ENCODE measurements around the gene FNTB.
A peak's percentile ranks its signal among the peaks of the same experiment; 100 is the strongest.

Gene FNTB

DNA sequence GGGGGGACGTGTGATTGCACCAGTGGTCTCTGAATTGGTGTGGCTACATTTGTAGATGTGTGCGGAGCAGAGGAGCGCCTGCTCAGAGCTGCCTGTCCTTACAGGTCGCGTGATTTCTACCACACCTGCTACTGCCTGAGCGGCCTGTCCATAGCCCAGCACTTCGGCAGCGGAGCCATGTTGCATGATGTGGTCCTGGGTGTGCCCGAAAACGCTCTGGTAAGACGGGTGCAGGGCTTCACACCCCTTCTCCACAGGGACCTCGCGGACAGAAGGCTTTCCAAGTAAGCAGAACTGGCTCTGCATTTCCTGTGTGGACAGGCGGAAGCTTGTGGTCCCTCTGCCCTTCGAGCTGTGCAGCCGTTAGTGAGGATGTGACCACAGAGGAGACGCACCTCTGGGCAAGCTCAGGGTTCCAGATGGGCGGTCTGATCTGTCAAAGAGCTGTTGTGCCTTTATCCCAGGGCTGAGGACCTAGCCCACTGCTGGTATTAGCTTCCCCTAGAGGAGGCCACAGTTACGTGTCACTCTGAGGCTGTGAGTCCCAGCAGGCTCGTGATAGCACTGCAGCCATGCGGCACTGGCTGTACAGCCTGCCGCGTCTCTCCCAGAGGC, 67.9 kb downstream of the FNTB start:
- Mint-ChIP-seq H3K36me3 (ENCODE audit: low read depth) (peaks cover 60% of the 10 kb centered on the region), H3K4me1 (ENCODE audit: low read depth) (peaks cover 2% of the 10 kb centered on the region), H3K9me3 (no peaks in the 10 kb centered on the region), H3K4me3 (no peak overlapping the region), H3K27ac (peak overlapping the region; percentile 74), H3K27me3 (no peaks in the 10 kb centered on the region)
- DNase-seq: no peak

DNA sequence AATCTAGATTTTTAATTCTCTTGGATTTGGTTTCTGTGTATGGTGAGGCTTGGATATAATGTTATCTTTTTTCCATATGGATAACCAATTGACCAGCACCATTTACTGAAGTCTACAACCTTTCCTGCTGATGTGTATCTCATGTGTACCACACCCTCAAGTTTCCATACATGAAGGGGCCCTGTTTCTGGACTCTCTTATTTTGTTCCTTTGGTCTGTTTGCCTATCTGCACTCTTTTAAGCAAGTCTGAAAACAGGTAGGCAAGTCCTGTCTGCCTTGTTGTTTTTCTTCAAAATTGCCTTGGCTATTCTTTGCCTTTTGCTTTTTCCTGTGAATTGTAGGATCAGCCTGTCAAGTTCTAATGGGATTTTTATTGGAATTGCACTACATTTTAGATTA, 71.0 kb downstream of the FNTB start:
- H3K27me3 Mint-ChIP-seq: no peaks in the 10 kb centered on the region
- peaks cover 2% of the 10 kb centered on the region for H3K4me1 Mint-ChIP-seq (ENCODE audit: low read depth)
- peak overlapping the region; percentile 8 for H3K27ac Mint-ChIP-seq
- DNase-seq: no peak
- no peak overlapping the region for H3K4me3 Mint-ChIP-seq
- peaks cover 76% of the 10 kb centered on the region for H3K36me3 Mint-ChIP-seq (ENCODE audit: low read depth)
- H3K9me3 Mint-ChIP-seq: no peaks in the 10 kb centered on the region

DNA sequence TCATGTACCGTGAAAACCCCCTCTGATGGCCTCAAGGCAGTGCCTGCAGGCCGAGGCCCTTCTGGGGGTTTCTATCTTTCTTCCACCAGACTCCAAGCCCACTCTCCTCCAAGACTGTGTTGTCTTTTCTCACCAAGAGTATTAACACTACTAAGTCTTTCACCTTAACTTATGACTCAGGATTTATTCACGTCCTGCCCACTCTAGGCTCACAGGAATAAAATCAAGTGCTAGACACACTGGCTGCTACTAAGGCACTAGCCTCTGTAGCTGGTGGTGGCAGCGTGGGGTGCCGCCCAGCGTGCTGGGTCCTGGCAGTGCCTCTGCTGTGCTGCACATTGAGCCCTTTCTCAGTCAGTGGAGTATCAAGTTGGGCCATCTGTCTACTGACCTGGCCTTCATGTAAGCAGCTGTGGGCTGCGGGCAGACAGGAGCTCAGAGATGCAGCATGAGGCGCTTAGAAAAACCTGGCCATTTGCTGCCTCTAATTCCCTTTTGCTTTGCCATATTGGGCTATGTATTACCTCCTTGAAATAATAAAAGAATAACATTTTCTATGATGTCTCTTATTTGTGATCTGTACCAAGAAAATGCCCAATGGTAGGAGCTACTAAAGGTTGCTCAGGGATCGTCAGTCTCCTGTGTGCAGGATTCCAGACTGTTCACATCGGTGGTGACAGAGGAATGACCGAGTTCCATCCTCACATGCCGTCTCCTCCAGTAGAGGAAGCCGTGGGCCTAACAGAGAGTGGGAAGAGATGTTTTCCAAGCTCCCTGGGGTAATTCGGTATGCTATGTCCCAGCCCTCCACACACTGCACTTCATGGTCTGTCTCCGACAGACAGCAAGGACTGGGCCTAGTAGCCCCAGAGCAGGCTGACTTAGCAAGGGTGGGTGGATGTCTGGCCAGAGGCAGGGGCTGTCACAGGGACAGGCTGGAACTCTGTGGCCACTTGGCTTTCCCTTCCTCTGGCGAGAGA, 75.7 kb downstream of the FNTB start:
- Mint-ChIP-seq H3K36me3 (ENCODE audit: low read depth) (peaks cover 88% of the 10 kb centered on the region), H3K27ac (peak overlapping the region; percentile 45), H3K27me3 (no peaks in the 10 kb centered on the region)

GRCh38 chr14:65065719-65066118, 79.0 kb downstream of the FNTB start:
- H3K4me1 Mint-ChIP-seq (ENCODE audit: low read depth): no peaks in the 10 kb centered on the region
- H3K36me3 Mint-ChIP-seq (ENCODE audit: low read depth): peaks cover 95% of the 10 kb centered on the region
- H3K27ac Mint-ChIP-seq: peak overlapping the region; percentile 0
- H3K27me3 Mint-ChIP-seq: no peaks in the 10 kb centered on the region
- no peaks in the 10 kb centered on the region for H3K9me3 Mint-ChIP-seq
- DNase-seq: no peak
- no peak overlapping the region for H3K4me3 Mint-ChIP-seq

More for the DNA sequence above, 75.7 kb downstream of the FNTB start:
- no peak for DNase-seq
- Mint-ChIP-seq H3K9me3 (no peaks in the 10 kb centered on the region), H3K4me1 (ENCODE audit: low read depth) (peaks cover 2% of the 10 kb centered on the region), H3K4me3 (no peak overlapping the region)

DNA sequence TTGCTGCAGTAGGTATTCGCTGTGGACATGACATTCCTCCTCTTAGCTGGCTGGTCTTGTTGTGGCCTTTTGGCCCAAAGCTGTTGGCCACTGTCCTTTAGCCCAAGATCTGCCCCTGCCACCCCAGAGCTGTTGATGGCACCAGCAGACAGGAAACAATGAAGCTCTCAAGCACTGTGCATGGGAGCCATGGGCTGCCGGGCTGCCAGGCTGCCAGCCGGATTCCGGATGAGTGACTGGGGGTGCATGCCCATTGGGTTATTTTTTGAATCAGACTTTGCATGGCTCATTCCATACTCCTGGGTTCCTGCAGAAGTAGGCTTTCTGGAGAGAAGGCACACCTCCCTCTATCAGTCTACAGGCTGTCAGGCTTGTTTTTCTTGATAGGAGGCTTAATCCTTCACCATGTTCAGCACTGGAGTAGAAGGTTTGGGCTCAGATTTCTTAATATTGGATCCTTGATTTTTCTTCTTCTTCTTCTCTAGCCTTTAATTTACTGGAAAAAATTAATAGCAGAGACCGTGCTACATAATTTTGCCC, 83.2 kb downstream of the FNTB start:
- DNase-seq: no peak
- Mint-ChIP-seq H3K9me3 (no peaks in the 10 kb centered on the region), H3K27me3 (no peaks in the 10 kb centered on the region), H3K27ac (no peak overlapping the region), H3K36me3 (ENCODE audit: low read depth) (peaks cover 91% of the 10 kb centered on the region), H3K4me1 (ENCODE audit: low read depth) (peaks cover 7% of the 10 kb centered on the region), H3K4me3 (no peak overlapping the region)

GRCh38 chr14:65070471-65070976, 83.8 kb downstream of the FNTB start:
- no peaks in the 10 kb centered on the region for H3K9me3 Mint-ChIP-seq
- H3K27ac Mint-ChIP-seq: peak overlapping the region; percentile 37
- no peak overlapping the region for H3K4me3 Mint-ChIP-seq
- no peaks in the 10 kb centered on the region for H3K27me3 Mint-ChIP-seq
- no peak for DNase-seq
- peaks cover 12% of the 10 kb centered on the region for H3K4me1 Mint-ChIP-seq (ENCODE audit: low read depth)
- H3K36me3 Mint-ChIP-seq (ENCODE audit: low read depth): peaks cover 91% of the 10 kb centered on the region

- no peak overlapping the region for H3K27ac Mint-ChIP-seq
- H3K9me3 Mint-ChIP-seq: no peaks in the 10 kb centered on the region
- H3K4me1 Mint-ChIP-seq (ENCODE audit: low read depth): peaks cover 15% of the 10 kb centered on the region
- no peaks in the 10 kb centered on the region for H3K27me3 Mint-ChIP-seq
- DNase-seq: no peak
- H3K36me3 Mint-ChIP-seq (ENCODE audit: low read depth): peaks cover 91% of the 10 kb centered on the region
- no peak overlapping the region for H3K4me3 Mint-ChIP-seq
Measured at GRCh38 chr14:65071544-65071943, 84.8 kb downstream of the FNTB start.

- peaks cover 92% of the 10 kb centered on the region for H3K36me3 Mint-ChIP-seq (ENCODE audit: low read depth)
- peak overlapping the region; percentile 76 for H3K27ac Mint-ChIP-seq
- no peak for DNase-seq
- no peaks in the 10 kb centered on the region for H3K9me3 Mint-ChIP-seq
- peaks cover 15% of the 10 kb centered on the region for H3K4me1 Mint-ChIP-seq (ENCODE audit: low read depth)
- H3K4me3 Mint-ChIP-seq: no peak overlapping the region
- no peaks in the 10 kb centered on the region for H3K27me3 Mint-ChIP-seq
Measured at GRCh38 chr14:65072256-65072655, 85.6 kb downstream of the FNTB start.

GRCh38 chr14:65072937-65073336, 86.2 kb downstream of the FNTB start:
- Mint-ChIP-seq H3K27ac (peak overlapping the region; percentile 76), H3K4me1 (ENCODE audit: low read depth) (peaks cover 16% of the 10 kb centered on the region), H3K27me3 (no peaks in the 10 kb centered on the region), H3K9me3 (no peaks in the 10 kb centered on the region), H3K36me3 (ENCODE audit: low read depth) (peaks cover 93% of the 10 kb centered on the region), H3K4me3 (no peak overlapping the region)
- DNase-seq: no peak

DNA sequence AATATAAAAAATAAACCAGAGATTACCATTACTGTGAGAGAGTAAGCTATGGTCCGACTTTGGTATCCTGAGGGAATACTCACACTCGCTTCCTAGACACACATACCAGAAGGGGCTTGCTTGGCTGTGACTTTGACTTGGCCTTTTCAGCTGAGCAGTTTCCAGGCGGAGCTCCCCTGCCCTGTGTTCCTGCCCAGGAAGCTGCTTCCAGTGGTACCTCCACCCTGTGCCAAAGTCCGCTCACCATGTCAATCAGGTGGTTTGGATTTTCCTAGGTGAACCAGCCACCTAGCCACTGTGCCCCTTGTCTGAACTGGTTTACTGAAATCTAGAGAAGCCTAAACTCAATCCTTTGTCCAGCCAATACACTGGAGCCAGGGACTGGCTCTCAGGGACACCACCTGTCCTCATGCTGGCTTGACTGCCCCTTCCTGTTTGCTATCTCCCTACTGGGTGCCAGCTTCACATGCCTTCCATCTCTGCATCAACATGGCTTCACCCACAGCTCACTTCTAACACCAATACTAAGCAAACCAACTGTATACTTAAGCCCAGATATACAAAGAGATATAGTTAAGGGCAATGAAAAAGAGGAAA, 87.0 kb downstream of the FNTB start:
- Mint-ChIP-seq H3K4me1 (ENCODE audit: low read depth) (peaks cover 16% of the 10 kb centered on the region), H3K27me3 (no peaks in the 10 kb centered on the region), H3K36me3 (ENCODE audit: low read depth) (peaks cover 90% of the 10 kb centered on the region), H3K27ac (peak overlapping the region; percentile 76), H3K9me3 (no peaks in the 10 kb centered on the region), H3K4me3 (no peak overlapping the region)
- DNase-seq: no peak

GRCh38 chr14:65074449-65075150, 87.9 kb downstream of the FNTB start:
- Mint-ChIP-seq H3K27me3 (no peaks in the 10 kb centered on the region), H3K4me1 (ENCODE audit: low read depth) (peaks cover 23% of the 10 kb centered on the region), H3K27ac (peak overlapping the region; percentile 63), H3K9me3 (no peaks in the 10 kb centered on the region), H3K36me3 (ENCODE audit: low read depth) (peaks cover 92% of the 10 kb centered on the region), H3K4me3 (no peak overlapping the region)
- DNase-seq: no peak

GRCh38 chr14:65075628-65076325, 89.1 kb downstream of the FNTB start:
- peaks cover 92% of the 10 kb centered on the region for H3K36me3 Mint-ChIP-seq (ENCODE audit: low read depth)
- H3K4me3 Mint-ChIP-seq: no peak overlapping the region
- H3K9me3 Mint-ChIP-seq: no peaks in the 10 kb centered on the region
- H3K27ac Mint-ChIP-seq: peak overlapping the region; percentile 63
- H3K27me3 Mint-ChIP-seq: no peaks in the 10 kb centered on the region
- no peak for DNase-seq
- H3K4me1 Mint-ChIP-seq (ENCODE audit: low read depth): peaks cover 34% of the 10 kb centered on the region

- peaks cover 50% of the 10 kb centered on the region for H3K4me1 Mint-ChIP-seq (ENCODE audit: low read depth)
Measured at GRCh38 chr14:65077318-65077717, 90.6 kb downstream of the FNTB start.

More at GRCh38 chr14:65077318-65077717, 90.6 kb downstream of the FNTB start:
- peak overlapping the region; percentile 16 for H3K27ac Mint-ChIP-seq
- H3K27me3 Mint-ChIP-seq: no peaks in the 10 kb centered on the region
- no peaks in the 10 kb centered on the region for H3K9me3 Mint-ChIP-seq
- H3K4me3 Mint-ChIP-seq: no peak overlapping the region
- H3K36me3 Mint-ChIP-seq (ENCODE audit: low read depth): peaks cover 96% of the 10 kb centered on the region
- no peak for DNase-seq

All from activated T-cell treated with anti-CD3 and anti-CD28 coated beads, Interleukin-2, amount 50 U/mL, for 24 hours (primary cell).